OCI-M2 (cell line): ENCODE results near the gene ATP1B2.
"Not testable (repeated sequence)": the region's sequence is repeated elsewhere in the genome, so short reads cannot be mapped to it uniquely, and the experiment has no call there.

Source experiments
- DNase-seq: peaks from one replicate; lab custom pipeline; 2025; ENCODE audit not compliant: unreplicated experiment; lab: John Stamatoyannopoulos, UW

The ATP1B2 gene

GRCh38 chr17:7634384-7634783 is 16.3 kb upstream of the ATP1B2 start:
- no peak for DNase-seq

DNA sequence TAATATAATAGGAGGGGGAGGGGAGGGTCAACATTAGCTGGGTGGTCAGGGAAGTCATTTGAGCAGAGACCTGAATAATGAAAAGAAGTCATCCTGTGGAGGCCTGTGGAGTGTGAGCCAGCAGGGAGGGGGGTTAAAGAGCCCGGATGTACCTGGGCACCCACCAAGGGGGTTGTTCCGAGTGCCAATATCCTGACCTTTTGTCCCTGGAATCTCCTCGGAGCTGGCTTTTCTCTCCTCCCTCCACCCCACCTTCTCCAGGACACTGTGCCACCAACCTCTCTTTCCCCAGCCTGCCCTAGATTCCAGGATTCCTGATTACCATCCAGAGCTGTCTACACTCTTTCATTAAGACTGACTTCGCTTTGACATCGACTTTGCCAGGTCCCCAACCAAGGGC is 14.6 kb upstream of the ATP1B2 start:
- no peak for DNase-seq

- no peak for DNase-seq
These were observed 9.9 kb upstream of the ATP1B2 start for GRCh38 chr17:7640783-7641182.

DNA sequence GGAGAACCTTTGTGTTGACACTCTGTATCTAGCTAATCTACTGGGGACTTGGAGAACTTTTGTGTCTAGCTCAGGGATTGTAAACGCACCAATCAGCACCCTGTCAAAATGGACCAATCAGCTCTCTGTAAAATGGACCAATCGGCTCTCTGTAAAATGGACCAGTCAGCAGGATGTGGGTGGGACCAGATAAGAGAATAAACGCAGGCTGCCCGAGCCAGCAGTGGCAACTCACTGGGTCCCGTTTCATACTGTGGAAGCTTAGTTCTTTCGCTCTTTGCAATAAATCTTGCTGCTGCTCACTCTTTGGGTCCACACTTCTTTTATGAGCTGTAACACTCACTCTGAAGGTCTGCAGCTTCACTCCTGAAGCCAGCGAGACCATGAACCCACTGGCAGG is 9.1 kb upstream of the ATP1B2 start:
- not testable (repeated sequence) for DNase-seq

DNA sequence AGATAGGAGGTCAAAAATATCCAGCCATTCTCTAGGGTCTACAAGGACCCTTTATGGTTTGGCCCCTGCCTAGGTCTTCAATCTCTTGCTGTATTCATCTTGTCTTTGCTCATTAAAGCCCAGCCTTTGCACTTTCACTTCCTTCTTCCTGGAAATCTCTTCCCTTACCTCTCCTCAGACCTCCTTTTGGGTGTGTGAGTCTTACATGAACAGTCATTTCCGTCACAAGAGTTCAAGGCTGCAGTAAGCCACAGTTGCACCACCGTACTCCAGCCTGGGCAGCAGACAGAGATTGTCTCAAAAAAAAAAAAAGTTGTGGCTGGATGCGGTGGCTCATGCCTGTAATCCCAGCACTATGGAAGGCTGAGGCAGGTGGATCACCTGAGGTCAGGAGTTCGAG is 6.0 kb upstream of the ATP1B2 start:
- no peak for DNase-seq

DNA sequence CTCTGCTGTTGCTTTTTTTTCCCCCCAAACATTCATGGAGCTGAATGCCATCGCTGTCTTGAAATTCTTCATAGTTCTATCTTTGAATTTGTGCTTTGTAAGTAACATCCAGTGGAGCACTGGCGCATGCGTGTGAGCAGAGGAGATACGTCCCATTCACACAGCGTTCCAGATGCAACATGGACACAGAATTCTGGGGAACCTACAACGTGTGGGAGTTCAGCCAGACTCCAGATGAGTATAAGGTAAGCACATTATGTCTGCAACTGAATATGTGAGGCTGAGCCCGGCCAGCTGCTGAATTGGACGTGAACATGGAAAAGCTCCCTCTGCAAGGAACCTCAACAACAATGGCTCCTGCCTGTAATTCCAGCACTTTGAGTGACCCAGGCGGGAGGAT is 4.3 kb upstream of the ATP1B2 start:
- DNase-seq: no peak

GRCh38 chr17:7647018-7647417 is 3.7 kb upstream of the ATP1B2 start:
- DNase-seq: no peak

DNA sequence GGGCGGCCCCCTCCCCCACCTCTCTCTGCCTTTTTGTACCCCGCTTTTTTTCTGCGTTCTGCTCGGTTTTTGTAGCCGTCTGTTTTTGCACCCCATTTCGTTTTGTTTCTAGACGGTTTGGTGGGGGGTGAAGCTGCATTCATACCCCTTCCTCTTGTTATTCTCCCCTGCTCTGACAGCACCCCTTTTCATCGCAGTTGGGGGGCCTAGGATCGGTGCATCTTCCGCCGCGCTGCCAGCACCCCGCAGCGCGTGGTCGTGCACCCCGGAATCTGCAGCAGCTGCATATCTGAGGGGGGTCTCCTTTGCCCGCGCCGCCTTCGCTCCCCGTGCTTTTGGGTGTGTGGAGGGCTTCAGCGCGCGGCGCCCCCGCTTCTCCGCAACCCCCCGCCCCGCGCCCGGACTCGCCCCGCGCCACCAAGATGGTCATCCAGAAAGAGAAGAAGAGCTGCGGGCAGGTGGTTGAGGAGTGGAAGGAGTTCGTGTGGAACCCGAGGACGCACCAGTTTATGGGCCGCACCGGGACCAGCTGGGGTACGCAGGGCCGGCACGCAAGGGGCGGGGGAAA is 455 bp downstream of the ATP1B2 start:
- no peak for DNase-seq

- DNase-seq: no peak
These were observed 1.1 kb downstream of the ATP1B2 start for GRCh38 chr17:7651665-7652387.

DNA sequence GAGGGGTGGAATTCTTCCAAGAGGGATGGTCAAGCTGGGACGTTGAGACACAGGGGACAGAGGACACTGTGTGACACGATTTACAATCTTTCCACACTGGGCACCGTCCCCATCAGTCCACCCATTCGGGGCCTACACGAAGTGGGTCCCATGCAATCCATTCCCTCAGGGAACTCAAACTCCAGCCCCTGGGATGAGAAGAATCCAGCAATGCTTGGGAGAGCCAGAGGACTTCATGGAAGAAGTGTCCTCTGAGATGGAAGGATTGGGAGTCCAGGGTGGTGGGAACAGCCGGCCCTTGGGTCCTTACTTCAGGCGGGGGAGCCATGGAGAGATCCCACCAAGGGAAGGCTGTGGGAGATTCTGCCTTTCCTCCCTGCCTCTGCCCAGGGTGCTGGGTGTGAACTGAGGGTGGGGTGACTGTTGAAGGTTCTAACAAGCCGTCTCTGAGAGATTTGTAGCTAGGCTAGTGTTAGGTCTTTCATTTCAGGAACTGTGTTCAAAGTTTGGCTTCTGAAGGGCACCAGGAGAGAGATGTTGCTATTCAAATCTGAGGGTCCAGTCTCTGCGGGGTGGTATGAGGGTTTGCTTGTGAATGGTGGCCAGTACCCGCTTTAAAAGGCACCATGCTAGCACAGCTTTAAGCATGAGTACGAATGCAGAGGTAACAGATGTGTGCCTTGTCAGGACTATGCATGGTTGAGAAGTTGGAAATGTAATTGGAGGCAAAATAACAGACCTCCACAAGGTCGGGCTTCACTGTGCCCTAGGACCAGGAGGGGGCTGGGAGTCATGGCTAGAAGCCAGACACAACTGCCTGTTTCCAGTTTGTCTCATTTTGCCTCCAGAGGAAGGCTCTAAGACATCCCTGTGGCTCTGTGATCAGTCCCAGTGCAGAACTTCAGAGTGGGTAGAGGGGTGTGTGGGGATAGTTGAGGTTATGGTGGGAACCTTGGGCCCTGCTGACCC is 1.9 kb downstream of the ATP1B2 start:
- DNase-seq: no peak

GRCh38 chr17:7654832-7655540 is 4.3 kb downstream of the ATP1B2 start:
- DNase-seq: no peak

GRCh38 chr17:7655541-7655840 is 4.8 kb downstream of the ATP1B2 start:
- no peak for DNase-seq

- no peak for DNase-seq
These were observed 6.4 kb downstream of the ATP1B2 start for GRCh38 chr17:7656958-7657609.

DNA sequence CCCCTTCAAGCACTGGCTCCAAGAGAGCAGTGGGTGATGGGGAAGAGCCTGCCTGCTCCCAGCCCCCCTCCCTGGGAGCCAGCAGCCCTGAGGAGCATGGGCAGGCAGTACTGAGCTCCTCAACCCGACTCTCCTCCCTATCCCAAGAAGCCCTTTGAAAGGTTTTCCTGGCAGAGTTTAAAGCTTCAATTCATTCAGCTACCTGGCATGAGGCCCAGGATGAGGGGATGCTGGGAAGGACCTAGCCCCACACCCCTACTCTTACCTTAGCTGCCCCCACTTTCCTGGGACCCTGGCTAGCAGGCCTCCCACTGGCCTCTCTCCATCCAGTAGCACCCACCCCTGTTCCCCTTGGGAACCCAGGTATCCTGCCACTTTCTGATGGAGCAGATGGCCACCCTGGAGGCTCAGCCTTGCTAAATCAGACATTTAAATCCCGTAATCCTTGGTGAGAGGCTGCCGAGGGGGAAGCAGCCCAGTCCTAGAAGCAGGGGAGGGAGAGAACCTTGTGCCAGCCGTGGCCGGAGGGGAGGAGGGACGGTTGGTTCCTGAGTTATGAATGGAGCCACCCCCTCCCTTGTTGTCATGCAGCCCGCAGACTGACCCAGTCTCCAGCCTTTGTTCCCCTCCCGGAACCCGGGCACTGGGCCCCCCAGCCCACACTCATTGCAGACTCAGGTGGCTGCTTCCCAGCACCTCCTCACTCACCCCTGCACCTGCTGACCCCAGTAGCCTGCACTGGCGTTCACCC is 17.1 kb downstream of the ATP1B2 start:
- no peak for DNase-seq

GRCh38 chr17:7668482-7668881 is 17.8 kb downstream of the ATP1B2 start:
- DNase-seq: no peak

GRCh38 chr17:7673239-7673638 is 22.5 kb downstream of the ATP1B2 start:
- DNase-seq: no peak

- no peak for DNase-seq
These were observed 24.2 kb downstream of the ATP1B2 start for GRCh38 chr17:7674934-7675333.

DNA sequence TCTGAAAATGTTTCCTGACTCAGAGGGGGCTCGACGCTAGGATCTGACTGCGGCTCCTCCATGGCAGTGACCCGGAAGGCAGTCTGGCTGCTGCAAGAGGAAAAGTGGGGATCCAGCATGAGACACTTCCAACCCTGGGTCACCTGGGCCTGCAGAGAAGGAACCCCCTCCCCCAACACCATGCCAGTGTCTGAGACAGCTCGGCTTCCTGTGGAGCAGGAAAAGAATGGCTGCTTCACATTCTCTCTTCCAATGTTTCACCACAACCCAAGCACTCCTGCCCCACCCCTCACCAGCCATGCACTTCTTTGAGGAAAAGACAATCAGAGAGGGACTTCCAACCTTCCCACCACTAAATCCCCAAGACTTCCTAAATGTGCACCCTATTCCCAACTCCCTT is 25.8 kb downstream of the ATP1B2 start:
- no peak for DNase-seq

DNA sequence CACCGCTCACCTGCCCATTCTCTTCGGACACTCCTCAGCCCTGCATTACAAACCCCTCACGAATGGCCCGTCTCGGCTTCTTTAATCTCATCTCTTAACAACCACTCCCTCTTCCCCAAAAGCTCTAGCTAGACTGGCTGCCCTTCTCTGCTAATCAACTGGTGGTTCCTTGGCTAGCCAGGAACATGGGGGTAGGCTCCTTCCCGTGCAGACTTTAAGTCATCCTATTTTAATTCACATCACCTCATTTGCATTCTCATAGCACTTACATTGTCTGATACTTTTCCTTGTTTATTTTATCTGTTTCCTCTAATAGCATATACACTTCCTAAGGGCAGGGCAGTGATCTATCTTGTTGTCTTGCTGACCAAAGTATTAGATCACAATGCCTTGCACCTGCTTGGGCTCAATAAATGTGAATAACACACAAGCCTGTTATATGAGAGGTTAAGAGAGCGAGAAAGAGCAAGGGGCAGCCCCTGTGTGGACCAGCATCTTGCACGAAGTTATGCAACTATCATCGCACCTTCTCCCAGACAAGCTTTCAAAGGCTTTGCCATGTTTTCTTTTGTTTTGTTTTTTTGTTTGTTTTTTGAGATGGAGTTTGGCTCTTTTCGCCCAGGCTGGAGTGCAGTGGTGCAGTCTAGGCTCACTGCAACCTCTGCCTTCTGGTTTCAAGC is 26.8 kb downstream of the ATP1B2 start:
- no peak for DNase-seq
